H1 (cell line): Measurements from ENCODE around the gene SND1. TPM values are rescaled to one million over a fixed set of nuclear protein-coding genes. Genes with fewer than 3 reads are reported as not detected.

Source experiments
- CTCF ChIA-PET: fragments of 300-600 bp; sonication (Branson Sonifier 250); formaldehyde crosslinking; loops from one replicate; lab custom pipeline; 2021; ENCODE audit not compliant: partially characterized antibody; lab: Charles Lee
- POLR2A ChIA-PET: fragments of 300-600 bp; sonication (Branson Sonifier 250); formaldehyde crosslinking; loops from one replicate; lab custom pipeline; 2021; ENCODE audit warnings: inconsistent platforms; ENCODE audit not compliant: partially characterized antibody; lab: Charles Lee
- DNase-seq, 2 experiments: peaks; one replicate each; pipeline versions ENCODE4 v3.0.0 to v3.0.0-alpha.2; 2010 to 2022; ENCODE audit warnings: low spot score in 2 of 2, low read depth in 1 of 2, mixed read lengths in 1 of 2
- FAIRE-seq: peaks from 2 replicates; lab custom pipeline; 2011; peaks lifted over from hg19 to GRCh38; lab: Jason Lieb, UNC
- H2AFZ ChIP-seq: 2 replicates; pipeline ENCODE4 v1.8.1; 2012; ENCODE audit warnings: low read length, inconsistent platforms
- H2AK5ac ChIP-seq: 2 replicates; pipeline ENCODE4 v1.6.1; 2013; ENCODE audit warnings: low read depth, low read length
- H2BK120ac ChIP-seq: replicated peaks from 2 replicates; pipeline ENCODE3; 2013; ENCODE audit warnings: low read depth, low read length, inconsistent platforms
- H2BK12ac ChIP-seq: 2 replicates; pipeline ENCODE4 v1.6.1; 2013; ENCODE audit warnings: low read depth, low read length
- H2BK15ac ChIP-seq: 2 replicates; pipeline ENCODE4 v1.6.1; 2013; ENCODE audit warnings: low read length
- H2BK20ac ChIP-seq: 2 replicates; pipeline ENCODE4 v1.6.1; 2013; ENCODE audit warnings: low read length
- H2BK5ac ChIP-seq: 2 replicates; pipeline ENCODE4 v1.6.1; 2013; ENCODE audit warnings: low read depth, low read length
- H3K14ac ChIP-seq: 2 replicates; pipeline ENCODE4 v1.6.1; 2013; ENCODE audit warnings: inconsistent platforms; ENCODE audit not compliant: insufficient read length
- H3K18ac ChIP-seq: 2 replicates; pipeline ENCODE4 v1.6.1; 2013; ENCODE audit warnings: low read length; ENCODE audit errors: extremely low read depth
- H3K23ac ChIP-seq: 2 replicates; pipeline ENCODE4 v1.6.1; 2013; ENCODE audit warnings: inconsistent platforms; ENCODE audit not compliant: insufficient read length
- H3K23me2 ChIP-seq: 2 replicates; pipeline ENCODE4 v1.6.1; 2013; ENCODE audit warnings: low read depth, low read length
- H3K27ac ChIP-seq: 2 replicates; pipeline ENCODE4 v1.6.1; 2011; ENCODE audit warnings: low read depth, low read length, inconsistent platforms
- H3K27me3 ChIP-seq, 4 experiments: replicated peaks in 1 of 4; 1 replicate in 1 of 4; 2 replicates in 3 of 4; pipeline versions ENCODE4 v1.6.1 to v1.8.1; 2011 to 2013; ENCODE audit warnings: low read length in 3 of 4, mild to moderate bottlenecking in 3 of 4, inconsistent platforms in 2 of 4, mixed read lengths in 2 of 4, moderate library complexity in 1 of 4; ENCODE audit not compliant: control insufficient read depth in 3 of 4, insufficient read depth in 3 of 4; ENCODE audit errors: extremely low read depth in 1 of 4
- H3K36me3 ChIP-seq, 4 experiments: 2 replicates each; pipeline versions ENCODE4 v1.6.1 to v1.8.1; 2011 to 2013; ENCODE audit warnings: mild to moderate bottlenecking in 4 of 4, low read length in 3 of 4, moderate library complexity in 2 of 4, control low read depth in 1 of 4, inconsistent platforms in 1 of 4; ENCODE audit not compliant: insufficient read depth in 4 of 4, control insufficient read depth in 2 of 4
- H3K4ac ChIP-seq: replicated peaks from 2 replicates; pipeline ENCODE3; 2013; ENCODE audit warnings: low read length, low read depth, mixed read lengths, inconsistent platforms; ENCODE audit not compliant: insufficient read length
- H3K4me1 ChIP-seq, 4 experiments: replicated peaks in 1 of 4; 1 replicate in 1 of 4; 2 replicates in 3 of 4; pipeline versions ENCODE4 v1.6.1 to v1.8.1; 2011 to 2013; ENCODE audit warnings: low read length in 3 of 4, inconsistent platforms in 2 of 4, mixed read lengths in 1 of 4; ENCODE audit not compliant: insufficient read depth in 4 of 4, control insufficient read depth in 3 of 4
- H3K4me2 ChIP-seq, 2 experiments: 2 replicates each; pipeline versions ENCODE4 v1.6.1 to v1.8.1; 2011 to 2013; ENCODE audit warnings: low read depth in 2 of 2, low read length in 2 of 2, control low read depth in 1 of 2, inconsistent platforms in 1 of 2, mild to moderate bottlenecking in 1 of 2; ENCODE audit not compliant: insufficient read depth in 1 of 2
- H3K4me3 ChIP-seq, 4 experiments: fragments of 200-600, 300-600 bp in 1 of 4; sonication (generic), shearing (Covaris generic), sonication (Bioruptor Twin) in 1 of 4; 2 replicates each; pipeline versions ENCODE4 v1.5.1 to v1.8.1; 2011 to 2016; ENCODE audit warnings: low read length in 4 of 4, low read depth in 3 of 4, control low read depth in 2 of 4, inconsistent platforms in 2 of 4, mild to moderate bottlenecking in 2 of 4, mixed read lengths in 1 of 4, moderate library complexity in 1 of 4; ENCODE audit not compliant: insufficient read depth in 2 of 4; ENCODE audit errors: extremely low read depth in 1 of 4
- H3K56ac ChIP-seq: replicated peaks from 2 replicates; pipeline ENCODE3; 2013; ENCODE audit warnings: low read depth, mild to moderate bottlenecking, mixed read lengths, low read length, inconsistent platforms; ENCODE audit not compliant: insufficient read length
- H3K79me1 ChIP-seq: 2 replicates; pipeline ENCODE4 v1.6.1; 2013; ENCODE audit warnings: low read depth, low read length, control low read depth
- H3K79me2 ChIP-seq, 2 experiments: 2 replicates each; pipeline versions ENCODE4 v1.6.1 to v1.8.1; 2012 to 2013; ENCODE audit warnings: low read length in 2 of 2, mild to moderate bottlenecking in 2 of 2, inconsistent platforms in 1 of 2; ENCODE audit not compliant: insufficient read depth in 2 of 2, control insufficient read depth in 1 of 2
- H3K9ac ChIP-seq, 4 experiments: replicated peaks in 1 of 4; 1 replicate in 1 of 4; 2 replicates in 3 of 4; pipeline versions ENCODE4 v1.6.1 to v1.8.1; 2011 to 2013; ENCODE audit warnings: low read depth in 3 of 4, low read length in 3 of 4, control low read depth in 2 of 4, mild to moderate bottlenecking in 2 of 4, moderate library complexity in 2 of 4, inconsistent platforms in 1 of 4; ENCODE audit errors: extremely low read depth in 1 of 4
- H3K9me3 ChIP-seq, 2 experiments: 2 replicates each; pipeline versions ENCODE4 v1.6.1 to v1.8.1; 2012 to 2013; ENCODE audit warnings: mild to moderate bottlenecking in 2 of 2, moderate library complexity in 2 of 2, control low read depth in 1 of 2, inconsistent platforms in 1 of 2, low read depth in 1 of 2, low read length in 1 of 2, mixed read lengths in 1 of 2; ENCODE audit not compliant: insufficient read depth in 2 of 2
- H4K20me1 ChIP-seq, 2 experiments: replicated peaks in 1 of 2; 2 replicates each; pipeline versions ENCODE3 to v1.8.1; 2011 to 2013; ENCODE audit warnings: inconsistent platforms in 2 of 2, low read length in 2 of 2, mild to moderate bottlenecking in 1 of 2; ENCODE audit not compliant: insufficient read depth in 2 of 2, control insufficient read depth in 1 of 2
- H4K5ac ChIP-seq: 2 replicates; pipeline ENCODE4 v1.6.1; 2013; ENCODE audit warnings: low read length, low read depth, mixed read lengths, inconsistent platforms; ENCODE audit not compliant: insufficient read length
- H4K8ac ChIP-seq: 2 replicates; pipeline ENCODE4 v1.8.0; 2013; ENCODE audit warnings: mild to moderate bottlenecking, moderate library complexity, low read length, inconsistent platforms; ENCODE audit not compliant: insufficient read depth; ENCODE audit errors: extremely low read depth
- H4K91ac ChIP-seq: replicated peaks from 2 replicates; pipeline ENCODE3; 2013; ENCODE audit warnings: low read length, mixed read lengths, inconsistent platforms; ENCODE audit not compliant: insufficient read length
- BRCA1 ChIP-seq: IDR thresholded peaks from 2 replicates; pipeline ENCODE4 v1.6.1; 2012; ENCODE audit warnings: low read depth, low read length, improper control_type of control experiment
- CTBP2 ChIP-seq: IDR thresholded peaks from 2 replicates; pipeline ENCODE4 v1.7.0; 2011; ENCODE audit warnings: borderline replicate concordance, mild to moderate bottlenecking, moderate library complexity, mixed read lengths, low read length; ENCODE audit not compliant: insufficient read depth, insufficient read length
- E2F6 ChIP-seq: IDR thresholded peaks from 2 replicates; pipeline ENCODE4 v1.6.1; 2012; ENCODE audit warnings: inconsistent platforms
- EP300 ChIP-seq, 2 experiments: IDR thresholded peaks; 1 replicate in 1 of 2; 2 replicates in 1 of 2; pipeline ENCODE4 v1.6.1; 2011 to 2012; ENCODE audit warnings: low read depth in 2 of 2, low read length in 2 of 2, mild to moderate bottlenecking in 2 of 2, borderline replicate concordance in 1 of 2, inconsistent platforms in 1 of 2, moderate library complexity in 1 of 2
- FOSL1 ChIP-seq: IDR thresholded peaks from 2 replicates; pipeline ENCODE4 v1.6.1; 2011; ENCODE audit warnings: mild to moderate bottlenecking, low read depth, low read length, moderate library complexity; ENCODE audit not compliant: insufficient read depth
- GTF2F1 ChIP-seq: IDR thresholded peaks from 2 replicates; pipeline ENCODE4 v1.6.1; 2012; ENCODE audit warnings: low read depth, low read length, improper control_type of control experiment, borderline replicate concordance
- HDAC6 ChIP-seq: IDR thresholded peaks from one replicate; pipeline ENCODE4 v1.7.1; 2012; ENCODE audit warnings: low read depth, mild to moderate bottlenecking, inconsistent platforms, low read length, moderate library complexity
- POU5F1 ChIP-seq: IDR thresholded peaks from 2 replicates; pipeline ENCODE4 v1.6.1; 2011; ENCODE audit warnings: low read depth, mild to moderate bottlenecking, low read length, moderate library complexity
- RFX5 ChIP-seq: IDR thresholded peaks from 2 replicates; pipeline ENCODE4 v1.6.1; 2011; ENCODE audit warnings: low read depth, low read length, improper control_type of control experiment, borderline replicate concordance
- SIN3A ChIP-seq, 2 experiments: IDR thresholded peaks in 1 of 2; conservative IDR thresholded peaks in 1 of 2; 2 replicates each; pipeline ENCODE4 v1.6.1; 2011 to 2012; ENCODE audit warnings: low read length in 2 of 2, improper control_type of control experiment in 1 of 2, low read depth in 1 of 2, mild to moderate bottlenecking in 1 of 2
- SP1 ChIP-seq: IDR thresholded peaks from 2 replicates; pipeline ENCODE4 v1.6.1; 2011; ENCODE audit warnings: low read depth, low read length
- TAF7 ChIP-seq: optimal IDR thresholded peaks from 2 replicates; pipeline ENCODE3; 2011; ENCODE audit warnings: low read depth, mild to moderate bottlenecking, inconsistent platforms, low read length, moderate library complexity, borderline replicate concordance
- WGBS, 2 experiments: shearing (Covaris generic) in 1 of 2; methylation state at CpG; one replicate each; pipeline versions ENCODE4 v1.1.6 to v1.1.7; 2013 to 2015; ENCODE audit warnings: low lambda C conversion rate in 2 of 2, mixed read lengths in 2 of 2, inconsistent platforms in 1 of 2, low coverage in 1 of 2, missing lambda C conversion rate in 1 of 2; ENCODE audit not compliant: insufficient replicate concordance in 2 of 2, insufficient coverage in 1 of 2, insufficient read length in 1 of 2; ENCODE audit errors: extremely low coverage in 1 of 2, missing lambda C conversion rate in 1 of 2; 5-methylcytosine and 5-hydroxymethylcytosine counted together
- polyA plus RNA-seq, 7 experiments: library from polyadenylated mRNA; depleted of rRNA in 3 of 7; stranded (reverse) in 5 of 7; unstranded in 2 of 7; fragments of >200 nt in 5 of 7; fragments of 200-250 nt in 2 of 7; gene quantifications; 1 replicate in 5 of 7; 2 replicates in 1 of 7; 4 replicates in 1 of 7; pipeline versions ENCODE4 v1.2.1 to v1.2.3, GENCODE V29; 2011 to 2013; ENCODE audit warnings: missing spikeins in 2 of 7, mixed read lengths in 2 of 7
- total RNA-seq: library from RNA; stranded (reverse); fragmentation: NEBNext Ultra II Directional; extraction: Animal tissue kit (Norgen Biotek cat#: 25700); gene quantifications from 2 replicates; pipeline ENCODE4 v1.2.1, GENCODE V29; 2021

The SND1 gene
- total and polyA plus RNA-seq, 2 of the 8 experiments (the other 6 are each of a cell fraction or from before 2014, with no cell fraction given), result 122 to 290 TPM

GRCh38 chr7:127887096-127887495, 235.1 kb downstream of the SND1 start:
- ChIA-PET CTCF (interaction anchor here (0.8 to 2.5 kb wide), 5 partner anchors 9 to 222 kb away, joined by 3 to 8 read pairs (median 3); no protein-coding TSS in a partner anchor), POLR2A (interaction anchor here (0.6 kb wide), 1 partner anchor 1321 kb away, joined by 3 read pairs; no protein-coding TSS in a partner anchor)
- Histone ChIP-seq H3K4me2 (no peak overlapping the region), H2BK20ac (no peak overlapping the region), H2BK5ac (no peak overlapping the region), H3K27ac (no peak overlapping the region), H3K23me2 (no peaks in the 10 kb centered on the region), H3K36me3 (peaks cover 0 to 23% (median 7%) of the 10 kb centered on the region in 4 experiments; a peak in 5 of 8 replicates), H4K91ac (no peak overlapping the region), H3K79me1 (no peaks in the 10 kb centered on the region; the same call in 1 of the 2 replicates), H2AK5ac (no peak overlapping the region), H2AFZ (no peak overlapping the region), H2BK12ac (no peak overlapping the region), H3K9me3 (no peaks in the 10 kb centered on the region), H3K4ac (no peak overlapping the region), H3K4me1 (peaks cover 0 to 16% (median 5%) of the 10 kb centered on the region in 4 experiments; a peak in 3 of 7 replicates), H3K79me2 (peaks cover 0 to 11% of the 10 kb centered on the region in 2 experiments; a peak in 2 of 4 replicates), H2BK15ac (no peak overlapping the region), H3K56ac (no peak overlapping the region), H4K8ac (no peak overlapping the region), H3K27me3 (no peaks in the 10 kb centered on the region), H3K9ac (no peak overlapping the region), H3K14ac (no peak overlapping the region), H2BK120ac (no peak overlapping the region), H4K5ac (no peak overlapping the region), H3K23ac (no peak overlapping the region), H3K4me3 (no peak overlapping the region), H4K20me1 (peaks cover 2 to 3% of the 10 kb centered on the region in 2 experiments), H3K18ac (no peak overlapping the region)
- FAIRE-seq (no peak), DNase-seq (no peak)
- WGBS, 2 experiments, result 61% methylated on average over 6 of the region's 6 CpGs; no CpG with 5 or more reads in 1 of the 2 experiments
- no peak for TF ChIP-seq GTF2F1
- no peak for TF ChIP-seq SP1
- no peak for TF ChIP-seq POU5F1
- no peak for TF ChIP-seq HDAC6
- TF ChIP-seq CTBP2, result no peak
- no peak for TF ChIP-seq SIN3A (conservative IDR thresholded peaks at IDR 0.05 in 1 of 2, IDR thresholded peaks at IDR 0.05 in 1 of 2; ENCODE audit: low read depth in 1 of 2, low read length in 2 of 2)
- TF ChIP-seq RFX5, result no peak
- no peak for TF ChIP-seq FOSL1
- no peak for TF ChIP-seq BRCA1
- TF ChIP-seq E2F6, result no peak
- TF ChIP-seq TAF7, result no peak
- no peak for TF ChIP-seq EP300 (IDR thresholded peaks at IDR 0.05; ENCODE audit: borderline replicate concordance in 1 of 2, low read depth in 2 of 2, low read length in 2 of 2)
